GM23338 (cell line): Measurements from ENCODE around the gene PITPNC1. TPM values are rescaled to one million over a fixed set of nuclear protein-coding genes. Genes with fewer than 3 reads are reported as not detected.

Source experiments
- ATAC-seq: fragments of 200-7000 bp; cut with Tn5 transposase; 3 replicates; pipeline ENCODE4 v1.9.1; 2020
- DNase-seq: peaks from one replicate; pipeline ENCODE4 v3.0.0-alpha.2; 2015; ENCODE audit warnings: low spot score
- H2AFZ ChIP-seq: fragments of 200-600 bp; sonication (generic); 2 replicates; pipeline ENCODE4 v1.8.0; 2016; ENCODE audit warnings: antibody characterized with exemption, mild to moderate bottlenecking, moderate library complexity
- H3F3A ChIP-seq: fragments of 200-600 bp; sonication (generic); replicated peaks from 2 replicates; pipeline ENCODE4 v1.8.0; 2017; ENCODE audit warnings: antibody characterized with exemption, mixed run types, low read depth
- H3K27ac ChIP-seq: fragments of 200-600 bp; sonication (generic); 2 replicates; pipeline ENCODE4 v1.6.1; 2016; ENCODE audit warnings: low read depth
- H3K27me3 ChIP-seq: fragments of 200-600 bp; sonication (generic); 2 replicates; pipeline ENCODE4 v1.8.0; 2016; ENCODE audit warnings: mild to moderate bottlenecking, mixed run types, moderate library complexity; ENCODE audit not compliant: insufficient read depth
- H3K36me3 ChIP-seq: fragments of 200-600 bp; sonication (generic); 2 replicates; pipeline ENCODE4 v1.8.0; 2016; ENCODE audit warnings: mild to moderate bottlenecking; ENCODE audit not compliant: insufficient read depth
- H3K4me1 ChIP-seq: fragments of 200-600 bp; sonication (generic); 2 replicates; pipeline ENCODE4 v1.8.0; 2016; ENCODE audit warnings: mild to moderate bottlenecking, moderate library complexity; ENCODE audit not compliant: insufficient read depth
- H3K4me2 ChIP-seq: fragments of 200-600 bp; sonication (generic); 2 replicates; pipeline ENCODE4 v1.7.1; 2017; ENCODE audit warnings: mixed run types
- H3K4me3 ChIP-seq: fragments of 200-600 bp; sonication (generic); 2 replicates; pipeline ENCODE4 v1.6.1; 2016; ENCODE audit warnings: mixed run types
- H3K79me2 ChIP-seq: fragments of 200-600 bp; sonication (generic); replicated peaks from 2 replicates; pipeline ENCODE4 v1.8.0; 2017; ENCODE audit warnings: mild to moderate bottlenecking; ENCODE audit not compliant: insufficient read depth
- H3K9me2 ChIP-seq: fragments of 200-600 bp; sonication (generic); 2 replicates; pipeline ENCODE4 v1.8.0; 2017; ENCODE audit not compliant: insufficient read depth
- H4K20me1 ChIP-seq: fragments of 200-600 bp; sonication (generic); replicated peaks from 2 replicates; pipeline ENCODE4 v1.8.0; 2017; ENCODE audit warnings: mild to moderate bottlenecking; ENCODE audit not compliant: insufficient read depth
- H3K27ac Mint-ChIP-seq: 2 replicates; pipeline ENCODE4 v1.8.0; 2020; ENCODE audit warnings: inconsistent platforms, mild to moderate bottlenecking, moderate library complexity, mixed read lengths
- H3K27me3 Mint-ChIP-seq: 3 replicates; pipeline ENCODE4 v1.8.0; 2022; ENCODE audit warnings: low read depth, mild to moderate bottlenecking, moderate library complexity, mixed read lengths, inconsistent platforms; ENCODE audit not compliant: insufficient read depth, poor library complexity
- H3K36me3 Mint-ChIP-seq: 3 replicates; pipeline ENCODE4 v1.8.0; 2021; ENCODE audit warnings: low read depth, mild to moderate bottlenecking, inconsistent platforms, moderate library complexity, mixed read lengths
- H3K4me1 Mint-ChIP-seq: 3 replicates; pipeline ENCODE4 v1.8.0; 2020; ENCODE audit warnings: mild to moderate bottlenecking, inconsistent platforms, mixed read lengths
- H3K4me3 Mint-ChIP-seq: 3 replicates; pipeline ENCODE4 v1.8.0; 2021; ENCODE audit warnings: moderate library complexity, mild to moderate bottlenecking, inconsistent platforms, mixed read lengths
- H3K9me3 Mint-ChIP-seq: 3 replicates; pipeline ENCODE4 v1.8.0; 2020; ENCODE audit warnings: moderate library complexity, mild to moderate bottlenecking, inconsistent platforms, mixed read lengths
- CREB1 ChIP-seq: fragments of 250-450 bp; sonication (Bioruptor Pico); IDR thresholded peaks from 2 replicates; pipeline ENCODE4 v1.5.0; 2020; ENCODE audit warnings: low read depth, mild to moderate bottlenecking, moderate library complexity
- CTCF ChIP-seq, 2 experiments: fragments of 200-600 bp in 1 of 2; sonication (generic) in 1 of 2; conservative IDR thresholded peaks; 2 replicates each; pipeline versions ENCODE4 v1.5.1 to v1.6.1; 2016 to 2017; ENCODE audit warnings: antibody characterized with exemption in 2 of 2, low read depth in 2 of 2, mild to moderate bottlenecking in 2 of 2, moderate library complexity in 1 of 2
- ETS1 ChIP-seq: IDR thresholded peaks from 2 replicates; pipeline ENCODE4 v1.6.1; 2016; ENCODE audit warnings: antibody characterized with exemption
- EZH2 ChIP-seq: fragments of 200-600 bp; sonication (generic); IDR thresholded peaks from one replicate; pipeline ENCODE4 v1.8.0; 2017; ENCODE audit warnings: antibody characterized with exemption, mild to moderate bottlenecking, low read depth; ENCODE audit not compliant: unreplicated experiment
- EZH2phosphoT487 ChIP-seq: fragments of 200-600 bp; sonication (generic); IDR thresholded peaks from one replicate; pipeline ENCODE4 v1.8.1; 2018; ENCODE audit warnings: antibody characterized with exemption; ENCODE audit not compliant: unreplicated experiment
- JUNB ChIP-seq: IDR thresholded peaks from one replicate; pipeline ENCODE4 v1.6.1; 2016; ENCODE audit warnings: antibody characterized with exemption; ENCODE audit not compliant: unreplicated experiment
- NANOG ChIP-seq: IDR thresholded peaks from 2 replicates; pipeline ENCODE4 v1.6.1; 2016; ENCODE audit warnings: antibody characterized with exemption, borderline replicate concordance
- POLR2AphosphoS5 ChIP-seq: IDR thresholded peaks from 2 replicates; pipeline ENCODE4 v1.6.1; 2016; ENCODE audit warnings: antibody characterized with exemption, low read depth
- REST ChIP-seq: IDR thresholded peaks from one replicate; pipeline ENCODE4 v1.6.1; 2018; ENCODE audit warnings: antibody characterized with exemption; ENCODE audit not compliant: unreplicated experiment
- STAT1 ChIP-seq: IDR thresholded peaks from one replicate; pipeline ENCODE4 v1.6.1; 2016; ENCODE audit warnings: antibody characterized with exemption; ENCODE audit not compliant: unreplicated experiment
- ZNF114 ChIP-seq: fragments of 250-450 bp; sonication (Bioruptor Pico); IDR thresholded peaks from 2 replicates; pipeline ENCODE4 v1.5.0; 2020; ENCODE audit warnings: mild to moderate bottlenecking, moderate library complexity
- ZNF331 ChIP-seq: fragments of 250-450 bp; sonication (Bioruptor Pico); IDR thresholded peaks from 2 replicates; pipeline ENCODE4 v1.5.0; 2020; ENCODE audit warnings: low read depth, mild to moderate bottlenecking, moderate library complexity
- ZNF462 ChIP-seq: fragments of 250-450 bp; sonication (Bioruptor Pico); IDR thresholded peaks from 2 replicates; pipeline ENCODE4 v1.5.0; 2020; ENCODE audit warnings: mild to moderate bottlenecking, moderate library complexity
- polyA plus RNA-seq: library from polyadenylated mRNA; unstranded; fragments of >200 nt; fragmentation: Nextera tagmentation; extraction: Ambion mirVana; gene quantifications from 2 replicates; pipeline ENCODE4 v1.2.1, GENCODE V29; 2016
- total RNA-seq: library from RNA; depleted of rRNA; stranded (reverse); fragments of >200 nt; shearing (Covaris generic); gene quantifications from 2 replicates; pipeline ENCODE4 v1.2.3, GENCODE V29; 2014

PITPNC1 gene
- total and polyA plus RNA-seq, 2 experiments from 2014 or later: 23.0 to 32.6 TPM

- no peaks in the 10 kb centered on the region for H3K79me2 ChIP-seq
- Mint-ChIP-seq H3K27ac (no peak overlapping the region), H3K4me1 (peaks cover 12% of the 10 kb centered on the region), H3K27me3 (peaks cover 5% of the 10 kb centered on the region), H3K9me3 (peaks cover 15% of the 10 kb centered on the region), H3K36me3 (peaks cover 32% of the 10 kb centered on the region), H3K4me3 (no peak overlapping the region)
- H3K4me2 ChIP-seq: no peak overlapping the region
- H3K27me3 ChIP-seq: no peaks in the 10 kb centered on the region
- no peak overlapping the region for H3K27ac ChIP-seq
- H2AFZ ChIP-seq: no peak overlapping the region
- H4K20me1 ChIP-seq: no peaks in the 10 kb centered on the region
- no peak overlapping the region for H3K4me3 ChIP-seq
- no peaks in the 10 kb centered on the region for H3K9me2 ChIP-seq
- no peak for ATAC-seq
- no peaks in the 10 kb centered on the region for H3F3A ChIP-seq
- no peak for DNase-seq
- no peaks in the 10 kb centered on the region for H3K36me3 ChIP-seq
- no peak for TF ChIP-seq ZNF462 (CRISPR knock-in tag)
- TF ChIP-seq ETS1: no peak
- TF ChIP-seq CTCF (conservative IDR thresholded peaks at IDR 0.05; ENCODE audit: low read depth in 2 of 2): no peak
- TF ChIP-seq EZH2: no peak
- TF ChIP-seq ZNF114 (CRISPR knock-in tag): no peak
- no peak for TF ChIP-seq EZH2phosphoT487
- TF ChIP-seq JUNB: no peak
- no peak for TF ChIP-seq POLR2AphosphoS5
- no peak for TF ChIP-seq ZNF331 (CRISPR knock-in tag)
- no peak for TF ChIP-seq REST
- no peak for TF ChIP-seq STAT1
- no peak for TF ChIP-seq CREB1 (CRISPR knock-in tag)
- no peak for TF ChIP-seq NANOG
- peaks cover 19% of the 10 kb centered on the region for H3K4me1 ChIP-seq
These were observed 275.4 kb downstream of the PITPNC1 start for GRCh38 chr17:67652433-67652832.
